ENCODE measurements around the gene ZNF2. TPM values are rescaled to one million over a fixed set of nuclear protein-coding genes. Genes with fewer than 3 reads are reported as not detected.

The ZNF2 gene
- total and polyA plus RNA-seq, 2 of the 13 experiments (the other 11 are each of a cell fraction or from before 2014, with no cell fraction given) = 4.3 to 6.1 TPM

- TF ChIP-seq ZC3H4 (CRISPR knock-in tag; IDR thresholded peaks at IDR 0.05; ENCODE audit: borderline replicate concordance) (no peak), NCOR1 (IDR thresholded peaks at IDR 0.05; ENCODE audit: borderline replicate concordance, low read length) (no peak), NAIF1 (CRISPR knock-in tag; IDR thresholded peaks at IDR 0.05; ENCODE audit: borderline replicate concordance) (no peak), ZNF432 (CRISPR knock-in tag; IDR thresholded peaks at IDR 0.05; ENCODE audit: borderline replicate concordance) (no peak), ZNF33B (CRISPR knock-in tag; IDR thresholded peaks at IDR 0.05) (no peak), TCF7L2 (IDR thresholded peaks at IDR 0.05; ENCODE audit: low read depth, low read length) (no peak), ZNF446 (CRISPR knock-in tag; IDR thresholded peaks at IDR 0.05) (0 out of 2 replicates have a peak, but pooled peaks have one; percentile 62), HNRNPUL1 (IDR thresholded peaks at IDR 0.05; ENCODE audit: low read depth, low read length) (no peak), KLF16 (CRISPR knock-in tag; IDR thresholded peaks at IDR 0.05) (no peak), SMAD1 (CRISPR knock-in tag; IDR thresholded peaks at IDR 0.05; ENCODE audit: borderline replicate concordance, low read depth) (no peak), ATF7-NPFF (CRISPR knock-in tag; IDR thresholded peaks at IDR 0.05; ENCODE audit: low read depth) (no peak), ZFP41 (CRISPR knock-in tag; IDR thresholded peaks at IDR 0.05; ENCODE audit: borderline replicate concordance) (0 out of 2 replicates have a peak, but pooled peaks have one; percentile 52), SOX5 (CRISPR knock-in tag; IDR thresholded peaks at IDR 0.05; ENCODE audit: borderline replicate concordance) (no peak), ERF (CRISPR knock-in tag; IDR thresholded peaks at IDR 0.05) (no peak), ZBTB7A (CRISPR knock-in tag; IDR thresholded peaks at IDR 0.05) (0 out of 2 replicates have a peak, but pooled peaks have one; percentile 50)
- TF ChIP-seq, protein P1, sequence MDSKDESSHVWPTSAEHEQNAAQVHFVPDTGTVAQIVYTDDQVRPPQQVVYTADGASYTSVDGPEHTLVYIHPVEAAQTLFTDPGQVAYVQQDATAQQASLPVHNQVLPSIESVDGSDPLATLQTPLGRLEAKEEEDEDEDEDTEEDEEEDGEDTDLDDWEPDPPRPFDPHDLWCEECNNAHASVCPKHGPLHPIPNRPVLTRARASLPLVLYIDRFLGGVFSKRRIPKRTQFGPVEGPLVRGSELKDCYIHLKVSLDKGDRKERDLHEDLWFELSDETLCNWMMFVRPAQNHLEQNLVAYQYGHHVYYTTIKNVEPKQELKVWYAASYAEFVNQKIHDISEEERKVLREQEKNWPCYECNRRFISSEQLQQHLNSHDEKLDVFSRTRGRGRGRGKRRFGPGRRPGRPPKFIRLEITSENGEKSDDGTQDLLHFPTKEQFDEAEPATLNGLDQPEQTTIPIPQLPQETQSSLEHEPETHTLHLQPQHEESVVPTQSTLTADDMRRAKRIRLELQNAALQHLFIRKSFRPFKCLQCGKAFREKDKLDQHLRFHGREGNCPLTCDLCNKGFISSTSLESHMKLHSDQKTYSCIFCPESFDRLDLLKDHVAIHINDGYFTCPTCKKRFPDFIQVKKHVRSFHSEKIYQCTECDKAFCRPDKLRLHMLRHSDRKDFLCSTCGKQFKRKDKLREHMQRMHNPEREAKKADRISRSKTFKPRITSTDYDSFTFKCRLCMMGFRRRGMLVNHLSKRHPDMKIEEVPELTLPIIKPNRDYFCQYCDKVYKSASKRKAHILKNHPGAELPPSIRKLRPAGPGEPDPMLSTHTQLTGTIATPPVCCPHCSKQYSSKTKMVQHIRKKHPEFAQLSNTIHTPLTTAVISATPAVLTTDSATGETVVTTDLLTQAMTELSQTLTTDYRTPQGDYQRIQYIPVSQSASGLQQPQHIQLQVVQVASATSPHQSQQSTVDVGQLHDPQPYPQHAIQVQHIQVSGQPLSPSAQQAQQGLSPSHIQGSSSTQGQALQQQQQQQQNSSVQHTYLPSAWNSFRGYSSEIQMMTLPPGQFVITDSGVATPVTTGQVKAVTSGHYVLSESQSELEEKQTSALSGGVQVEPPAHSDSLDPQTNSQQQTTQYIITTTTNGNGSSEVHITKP (CRISPR knock-in tag; IDR thresholded peaks at IDR 0.05; ENCODE audit: low read depth) = no peak
- TF ChIP-seq, protein P2, sequence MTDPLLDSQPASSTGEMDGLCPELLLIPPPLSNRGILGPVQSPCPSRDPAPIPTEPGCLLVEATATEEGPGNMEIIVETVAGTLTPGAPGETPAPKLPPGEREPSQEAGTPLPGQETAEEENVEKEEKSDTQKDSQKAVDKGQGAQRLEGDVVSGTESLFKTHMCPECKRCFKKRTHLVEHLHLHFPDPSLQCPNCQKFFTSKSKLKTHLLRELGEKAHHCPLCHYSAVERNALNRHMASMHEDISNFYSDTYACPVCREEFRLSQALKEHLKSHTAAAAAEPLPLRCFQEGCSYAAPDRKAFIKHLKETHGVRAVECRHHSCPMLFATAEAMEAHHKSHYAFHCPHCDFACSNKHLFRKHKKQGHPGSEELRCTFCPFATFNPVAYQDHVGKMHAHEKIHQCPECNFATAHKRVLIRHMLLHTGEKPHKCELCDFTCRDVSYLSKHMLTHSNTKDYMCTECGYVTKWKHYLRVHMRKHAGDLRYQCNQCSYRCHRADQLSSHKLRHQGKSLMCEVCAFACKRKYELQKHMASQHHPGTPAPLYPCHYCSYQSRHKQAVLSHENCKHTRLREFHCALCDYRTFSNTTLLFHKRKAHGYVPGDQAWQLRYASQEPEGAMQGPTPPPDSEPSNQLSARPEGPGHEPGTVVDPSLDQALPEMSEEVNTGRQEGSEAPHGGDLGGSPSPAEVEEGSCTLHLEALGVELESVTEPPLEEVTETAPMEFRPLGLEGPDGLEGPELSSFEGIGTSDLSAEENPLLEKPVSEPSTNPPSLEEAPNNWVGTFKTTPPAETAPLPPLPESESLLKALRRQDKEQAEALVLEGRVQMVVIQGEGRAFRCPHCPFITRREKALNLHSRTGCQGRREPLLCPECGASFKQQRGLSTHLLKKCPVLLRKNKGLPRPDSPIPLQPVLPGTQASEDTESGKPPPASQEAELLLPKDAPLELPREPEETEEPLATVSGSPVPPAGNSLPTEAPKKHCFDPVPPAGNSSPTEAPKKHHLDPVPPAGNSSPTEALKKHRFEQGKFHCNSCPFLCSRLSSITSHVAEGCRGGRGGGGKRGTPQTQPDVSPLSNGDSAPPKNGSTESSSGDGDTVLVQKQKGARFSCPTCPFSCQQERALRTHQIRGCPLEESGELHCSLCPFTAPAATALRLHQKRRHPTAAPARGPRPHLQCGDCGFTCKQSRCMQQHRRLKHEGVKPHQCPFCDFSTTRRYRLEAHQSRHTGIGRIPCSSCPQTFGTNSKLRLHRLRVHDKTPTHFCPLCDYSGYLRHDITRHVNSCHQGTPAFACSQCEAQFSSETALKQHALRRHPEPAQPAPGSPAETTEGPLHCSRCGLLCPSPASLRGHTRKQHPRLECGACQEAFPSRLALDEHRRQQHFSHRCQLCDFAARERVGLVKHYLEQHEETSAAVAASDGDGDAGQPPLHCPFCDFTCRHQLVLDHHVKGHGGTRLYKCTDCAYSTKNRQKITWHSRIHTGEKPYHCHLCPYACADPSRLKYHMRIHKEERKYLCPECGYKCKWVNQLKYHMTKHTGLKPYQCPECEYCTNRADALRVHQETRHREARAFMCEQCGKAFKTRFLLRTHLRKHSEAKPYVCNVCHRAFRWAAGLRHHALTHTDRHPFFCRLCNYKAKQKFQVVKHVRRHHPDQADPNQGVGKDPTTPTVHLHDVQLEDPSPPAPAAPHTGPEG (CRISPR knock-in tag; IDR thresholded peaks at IDR 0.05) = no peak; the same call in 1 of the 2 replicates
- TF ChIP-seq, protein P3, sequence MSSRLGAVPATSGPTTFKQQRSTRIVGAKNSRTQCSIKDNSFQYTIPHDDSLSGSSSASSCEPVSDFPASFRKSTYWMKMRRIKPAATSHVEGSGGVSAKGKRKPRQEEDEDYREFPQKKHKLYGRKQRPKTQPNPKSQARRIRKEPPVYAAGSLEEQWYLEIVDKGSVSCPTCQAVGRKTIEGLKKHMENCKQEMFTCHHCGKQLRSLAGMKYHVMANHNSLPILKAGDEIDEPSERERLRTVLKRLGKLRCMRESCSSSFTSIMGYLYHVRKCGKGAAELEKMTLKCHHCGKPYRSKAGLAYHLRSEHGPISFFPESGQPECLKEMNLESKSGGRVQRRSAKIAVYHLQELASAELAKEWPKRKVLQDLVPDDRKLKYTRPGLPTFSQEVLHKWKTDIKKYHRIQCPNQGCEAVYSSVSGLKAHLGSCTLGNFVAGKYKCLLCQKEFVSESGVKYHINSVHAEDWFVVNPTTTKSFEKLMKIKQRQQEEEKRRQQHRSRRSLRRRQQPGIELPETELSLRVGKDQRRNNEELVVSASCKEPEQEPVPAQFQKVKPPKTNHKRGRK (CRISPR knock-in tag; IDR thresholded peaks at IDR 0.05) = no peak
These were observed 6.6 kb upstream of the ZNF2 start (continued) for GRCh38 chr2:95158891-95159619.

All from HepG2 (cell line).